K562 (cell line): Measurements from ENCODE around the gene N4BP2L1. TPM values are rescaled to one million over a fixed set of nuclear protein-coding genes. Genes with fewer than 3 reads are reported as not detected.

ENCODE experiments used
- ATAC-seq: fragments of 200-7000 bp; cut with Tn5 transposase; 3 replicates; pipeline ENCODE4 v1.9.1; 2020; ENCODE audit warnings: moderate library complexity
- BruUV-seq: library from RNA; stranded (reverse); fragments of 400-500 nt; replicated peaks from 2 replicates; lab custom pipeline; 2021; lab: Mats Ljungman, UMichigan
- CTCF ChIA-PET: fragments of 300-600 bp; formaldehyde crosslinking; extraction: SDS; loops from one replicate; lab custom pipeline; 2021; ENCODE audit warnings: low intra/inter-chr PET ratio; lab: Yijun Ruan, JAX
- POLR2A ChIA-PET: fragments of 300-600, 350-650 bp; sonication (Branson Sonifier 250); formaldehyde crosslinking; extraction: SDS; loops from one replicate; lab custom pipeline; 2021; ENCODE audit warnings: antibody characterized with exemption, inconsistent platforms; lab: Yijun Ruan, JAX
- DNase-seq, 4 experiments: peaks; one replicate each; pipeline versions ENCODE4 v3.0.0 to v3.0.0-alpha.2; 2011 to 2018; ENCODE audit warnings: low spot score in 3 of 4, mixed read lengths in 3 of 4; ENCODE audit errors: extremely low read depth in 1 of 4
- FAIRE-seq: peaks from 2 replicates; lab custom pipeline; 2011; peaks lifted over from hg19 to GRCh38; lab: Jason Lieb, UNC
- H2AFZ ChIP-seq: 2 replicates; pipeline ENCODE4 v1.6.0; 2011; ENCODE audit warnings: low read depth, low read length, control low read depth, inconsistent platforms
- H3K27ac ChIP-seq: fragments of 200-600 bp; 3 replicates; pipeline ENCODE4 v1.8.0; 2011; ENCODE audit warnings: low read depth, mild to moderate bottlenecking, control low read depth, inconsistent platforms, low read length, moderate library complexity, mixed read lengths; ENCODE audit errors: extremely low read depth
- H3K27me3 ChIP-seq, 2 experiments: fragments of 300-600 bp in 1 of 2; 2 replicates in 1 of 2; 3 replicates in 1 of 2; pipeline versions ENCODE4 v1.6.0 to v1.8.0; 2011; ENCODE audit warnings: inconsistent platforms in 2 of 2, low read length in 2 of 2, mild to moderate bottlenecking in 1 of 2, mixed read lengths in 1 of 2, moderate library complexity in 1 of 2; ENCODE audit not compliant: control insufficient read depth in 2 of 2, insufficient read depth in 2 of 2
- H3K36me3 ChIP-seq: fragments of 300-600 bp; 3 replicates; pipeline ENCODE4 v1.8.0; 2011; ENCODE audit warnings: mild to moderate bottlenecking, low read length, inconsistent platforms; ENCODE audit not compliant: control insufficient read depth, insufficient read depth
- H3K4me1 ChIP-seq, 2 experiments: fragments of 200-600 bp in 1 of 2; replicated peaks in 1 of 2; 2 replicates in 1 of 2; 3 replicates in 1 of 2; pipeline versions ENCODE4 v1.5.1 to v1.8.0; 2011; ENCODE audit warnings: inconsistent platforms in 2 of 2, low read length in 2 of 2, mild to moderate bottlenecking in 1 of 2, mixed read lengths in 1 of 2, moderate library complexity in 1 of 2; ENCODE audit not compliant: control insufficient read depth in 2 of 2, insufficient read depth in 2 of 2
- H3K4me2 ChIP-seq: 2 replicates; pipeline ENCODE4 v1.6.1; 2011; ENCODE audit warnings: low read length, control low read depth, inconsistent platforms, mixed read lengths; ENCODE audit not compliant: insufficient read depth
- H3K4me3 ChIP-seq: fragments of 200-600 bp; sonication (generic), shearing (Covaris generic); 2 replicates; pipeline ENCODE4 v1.5.1; 2016; ENCODE audit warnings: control low read depth, inconsistent platforms
- H3K79me2 ChIP-seq: fragments of 200-600 bp; 3 replicates; pipeline ENCODE4 v1.8.0; 2011; ENCODE audit warnings: low read length, inconsistent platforms; ENCODE audit not compliant: control insufficient read depth, insufficient read depth
- H3K9ac ChIP-seq, 2 experiments: 2 replicates each; pipeline versions ENCODE4 v1.6.0 to v1.6.1; 2011; ENCODE audit warnings: low read depth in 2 of 2, low read length in 2 of 2, control low read depth in 1 of 2, inconsistent platforms in 1 of 2, mild to moderate bottlenecking in 1 of 2, mixed read lengths in 1 of 2; ENCODE audit not compliant: insufficient read depth in 1 of 2
- H3K9me1 ChIP-seq: one replicate; pipeline ENCODE4 v1.6.0; 2011; ENCODE audit warnings: inconsistent platforms, mild to moderate bottlenecking, low read length, moderate library complexity; ENCODE audit not compliant: control insufficient read depth, insufficient read depth
- H3K9me3 ChIP-seq: replicated peaks from 2 replicates; pipeline ENCODE4 v1.5.1; 2011; ENCODE audit warnings: low read depth, low read length, inconsistent platforms; ENCODE audit not compliant: control insufficient read depth, insufficient read depth
- H4K20me1 ChIP-seq: replicated peaks from 2 replicates; pipeline ENCODE4 v1.6.1; 2011; ENCODE audit warnings: low read length, inconsistent platforms, mixed read lengths; ENCODE audit not compliant: control insufficient read depth, insufficient read depth
- BDP1 ChIP-seq: IDR thresholded peaks from 3 replicates; pipeline ENCODE4 v1.6.1; 2011; ENCODE audit not compliant: insufficient read length, insufficient read depth
- ILK ChIP-seq: fragments of 450-650 bp; IDR thresholded peaks from 2 replicates; pipeline ENCODE4 v1.6.1; 2016; ENCODE audit warnings: missing genetic modification characterization, low read depth, mild to moderate bottlenecking, missing compliant biosample characterization, moderate library complexity, borderline replicate concordance
- PHF21A ChIP-seq: fragments of 450-650 bp; IDR thresholded peaks from 2 replicates; pipeline ENCODE4 v1.6.1; 2017; ENCODE audit warnings: low read depth, borderline replicate concordance
- RBM22 ChIP-seq: fragments of 200-400 bp; formaldehyde crosslinking; IDR thresholded peaks from 2 replicates; pipeline ENCODE4 v1.6.1; 2018; ENCODE audit warnings: low read length, low read depth; ENCODE audit not compliant: poor library complexity, severe bottlenecking
- SNRNP70 ChIP-seq: fragments of 200-400 bp; formaldehyde crosslinking; optimal IDR thresholded peaks from 2 replicates; pipeline ENCODE3; 2017; ENCODE audit warnings: low read depth, low read length
- TAL1 ChIP-seq: fragments of 450-650 bp; IDR thresholded peaks from 2 replicates; pipeline ENCODE4 v1.6.1; 2016; ENCODE audit warnings: mild to moderate bottlenecking
- TRIM28 ChIP-seq: fragments of 450-650 bp; IDR thresholded peaks from 2 replicates; pipeline ENCODE4 v1.6.1; 2017
- ZNF717 ChIP-seq: fragments of 250-450 bp; sonication (Bioruptor Pico); IDR thresholded peaks from 2 replicates; pipeline ENCODE4 v1.5.0; 2021
- WGBS: fragments of 100-300 bp; shearing (Covaris generic); methylation state at CpG from one replicate; pipeline ENCODE4 v1.1.6; 2016; ENCODE audit warnings: low coverage, mixed read lengths; ENCODE audit not compliant: insufficient coverage; ENCODE audit errors: missing lambda C conversion rate; 5-methylcytosine and 5-hydroxymethylcytosine counted together
- in situ Hi-C: fragments of 300-500 bp; cut with MboI; formaldehyde crosslinking; loops from 4 replicates; pipeline ENCODE4 v1.15.0; 2018; ENCODE audit warnings: inconsistent platforms, mixed read lengths
- intact Hi-C: fragments of 100-400 bp; cut with micrococcal nuclease; formaldehyde crosslinking; loops from 2 replicates; pipeline ENCODE4 v1.14.2; 2022
- polyA plus RNA-seq, 8 experiments: library from polyadenylated mRNA; depleted of rRNA in 4 of 8; stranded (reverse) in 5 of 8; unstranded in 3 of 8; fragments of >200 nt; fragmentation: Nextera tagmentation in 2 of 8; fragmentation: Illumina TruSeq in 1 of 8; extraction: Ambion mirVana in 2 of 8; extraction: Trizol in 1 of 8; gene quantifications; 2 replicates each; pipeline versions ENCODE4 v1.2.1 to v1.2.3, GENCODE V29; 2011 to 2014; ENCODE audit warnings: inconsistent platforms in 1 of 8, missing spikeins in 1 of 8
- total RNA-seq, 7 experiments: library from RNA; depleted of rRNA in 6 of 7; stranded (reverse); fragments of >200 nt in 6 of 7; fragmentation: Illumina TruSeq in 2 of 7; extraction: Trizol in 2 of 7; gene quantifications; 2 replicates each; pipeline versions ENCODE4 v1.2.1 to v1.2.3, GENCODE V29; 2011 to 2021; ENCODE audit warnings: low replicate concordance in 1 of 7
- TF ChIP-seq, protein P1 (sequence below): fragments of 250-450 bp; sonication (Bioruptor Pico); IDR thresholded peaks from 2 replicates; pipeline ENCODE4 v1.8.0; 2022; ENCODE audit warnings: inconsistent platforms, mild to moderate bottlenecking, moderate library complexity, borderline replicate concordance
- TF ChIP-seq, protein P2 (sequence below): fragments of 450-650 bp; IDR thresholded peaks from 2 replicates; pipeline ENCODE4 v1.7.0; 2016; ENCODE audit warnings: borderline replicate concordance

N4BP2L1 gene
- total and polyA plus RNA-seq, 9 of the 15 experiments (the other 6 are each of a cell fraction or from before 2014, with no cell fraction given), result 0.06 to 0.33 (median 0.15) TPM; not detected in 1

DNA sequence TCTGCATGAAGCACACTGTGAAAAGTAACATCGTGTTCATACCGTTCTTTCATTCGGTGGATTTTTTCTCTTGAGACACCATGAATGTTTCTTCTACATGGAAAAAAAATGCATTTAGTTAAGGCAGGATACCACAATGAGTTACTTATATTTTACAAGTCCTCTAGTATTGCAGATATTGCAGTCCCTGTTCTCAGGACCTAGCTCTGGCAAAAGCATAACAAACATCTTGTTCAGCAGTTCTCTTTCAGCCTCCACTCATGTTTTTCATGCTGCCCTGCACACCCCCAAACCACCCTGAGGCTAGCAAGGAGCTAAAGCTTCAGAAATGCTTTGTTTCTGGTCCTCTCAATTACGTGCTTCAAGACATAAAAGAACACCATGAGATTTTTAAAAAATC lies 24.8 kb downstream of the N4BP2L1 start:
- Histone ChIP-seq H3K4me1 (no peaks in the 10 kb centered on the region), H3K36me3 (peaks cover 11% of the 10 kb centered on the region; the same call in 1 of the 3 replicates)
- POLR2A ChIA-PET, result no interaction called here
- ATAC-seq, result no peak
- intact Hi-C loops, result no loop called here
- no peak for TF ChIP-seq SNRNP70
- TF ChIP-seq, all 486 proteins: peak for 0
- no peaks in the 10 kb centered on the region for H3K9me1 ChIP-seq
- CTCF ChIA-PET, result no interaction called here
- in situ Hi-C loops, result no loop called here
- H4K20me1 ChIP-seq, result no peaks in the 10 kb centered on the region
- H3K4me3 ChIP-seq, result no peak overlapping the region
- no TSS peak for BruUV-seq
- 63% methylated on average over 4 of the region's 4 CpGs for WGBS
- no peak overlapping the region for H3K9ac ChIP-seq
- DNase-seq (no peak), FAIRE-seq (no peak)
- H2AFZ ChIP-seq, result no peak overlapping the region
- H3K27me3 ChIP-seq, result no peaks in the 10 kb centered on the region
- H3K27ac ChIP-seq, result no peak overlapping the region
- H3K79me2 ChIP-seq, result no peaks in the 10 kb centered on the region
- H3K9me3 ChIP-seq, result no peaks in the 10 kb centered on the region
- no peak overlapping the region for H3K4me2 ChIP-seq

DNA sequence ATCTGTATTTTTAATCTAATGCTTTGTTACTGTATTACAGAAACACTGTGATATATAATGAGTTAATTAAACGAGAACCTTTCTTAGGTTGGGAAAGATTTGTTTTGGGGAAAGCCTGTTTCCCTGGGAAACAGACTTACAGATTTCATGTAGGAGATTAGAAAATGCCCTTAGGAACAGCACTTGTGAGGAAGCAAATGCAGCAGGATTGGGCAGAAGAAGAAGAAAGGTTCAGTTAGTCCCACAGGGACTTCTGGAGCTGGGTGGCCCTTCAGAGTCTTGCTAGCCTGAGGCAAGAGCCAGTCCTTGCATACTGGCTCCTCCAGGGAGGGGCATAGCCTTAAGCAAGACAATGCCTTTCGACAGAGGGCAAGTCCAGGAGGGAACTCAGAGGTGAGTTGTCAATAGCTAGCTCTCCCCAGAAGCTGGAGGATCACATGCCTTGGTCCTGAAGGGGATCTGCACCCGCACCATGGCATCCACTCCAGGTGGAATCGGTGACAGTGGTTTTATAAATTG lies 36.8 kb downstream of the N4BP2L1 start:
- Histone ChIP-seq H4K20me1 (no peaks in the 10 kb centered on the region), H3K36me3 (0 out of 3 replicates have a peak, but pooled peaks cover 12% of the 10 kb centered on the region), H3K9ac (no peak overlapping the region), H3K27me3 (no peaks in the 10 kb centered on the region), H3K27ac (no peak overlapping the region), H3K4me3 (no peak overlapping the region), H3K79me2 (no peaks in the 10 kb centered on the region), H3K4me1 (no peaks in the 10 kb centered on the region), H2AFZ (no peak overlapping the region), H3K9me3 (no peaks in the 10 kb centered on the region), H3K9me1 (no peaks in the 10 kb centered on the region), H3K4me2 (no peak overlapping the region)
- WGBS, result 77% methylated on average over 4 of the region's 4 CpGs
- DNase-seq (no peak), FAIRE-seq (no peak), ATAC-seq (no peak)
- no TSS peak for BruUV-seq
- ChIA-PET POLR2A (no interaction called here), CTCF (no interaction called here)
- no peak for TF ChIP-seq PHF21A
- TF ChIP-seq TAL1, result no peak
- no peak for TF ChIP-seq ZNF717 (CRISPR knock-in tag)
- TF ChIP-seq, protein P1, sequence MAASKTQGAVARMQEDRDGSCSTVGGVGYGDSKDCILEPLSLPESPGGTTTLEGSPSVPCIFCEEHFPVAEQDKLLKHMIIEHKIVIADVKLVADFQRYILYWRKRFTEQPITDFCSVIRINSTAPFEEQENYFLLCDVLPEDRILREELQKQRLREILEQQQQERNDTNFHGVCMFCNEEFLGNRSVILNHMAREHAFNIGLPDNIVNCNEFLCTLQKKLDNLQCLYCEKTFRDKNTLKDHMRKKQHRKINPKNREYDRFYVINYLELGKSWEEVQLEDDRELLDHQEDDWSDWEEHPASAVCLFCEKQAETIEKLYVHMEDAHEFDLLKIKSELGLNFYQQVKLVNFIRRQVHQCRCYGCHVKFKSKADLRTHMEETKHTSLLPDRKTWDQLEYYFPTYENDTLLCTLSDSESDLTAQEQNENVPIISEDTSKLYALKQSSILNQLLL, result no peak
- TF ChIP-seq TRIM28, result no peak
- TF ChIP-seq ILK (tag), result no peak
- TF ChIP-seq, protein P2, sequence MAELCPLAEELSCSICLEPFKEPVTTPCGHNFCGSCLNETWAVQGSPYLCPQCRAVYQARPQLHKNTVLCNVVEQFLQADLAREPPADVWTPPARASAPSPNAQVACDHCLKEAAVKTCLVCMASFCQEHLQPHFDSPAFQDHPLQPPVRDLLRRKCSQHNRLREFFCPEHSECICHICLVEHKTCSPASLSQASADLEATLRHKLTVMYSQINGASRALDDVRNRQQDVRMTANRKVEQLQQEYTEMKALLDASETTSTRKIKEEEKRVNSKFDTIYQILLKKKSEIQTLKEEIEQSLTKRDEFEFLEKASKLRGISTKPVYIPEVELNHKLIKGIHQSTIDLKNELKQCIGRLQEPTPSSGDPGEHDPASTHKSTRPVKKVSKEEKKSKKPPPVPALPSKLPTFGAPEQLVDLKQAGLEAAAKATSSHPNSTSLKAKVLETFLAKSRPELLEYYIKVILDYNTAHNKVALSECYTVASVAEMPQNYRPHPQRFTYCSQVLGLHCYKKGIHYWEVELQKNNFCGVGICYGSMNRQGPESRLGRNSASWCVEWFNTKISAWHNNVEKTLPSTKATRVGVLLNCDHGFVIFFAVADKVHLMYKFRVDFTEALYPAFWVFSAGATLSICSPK, result no peak
- no peak for TF ChIP-seq RBM22
- TF ChIP-seq BDP1, result no peak
- intact Hi-C loops (no loop called here), in situ Hi-C loops (no loop called here)
